ENCODE measurements around the gene TTLL5. TPM values are rescaled to one million over a fixed set of nuclear protein-coding genes. Genes with fewer than 3 reads are reported as not detected.

Gene TTLL5
- total RNA-seq, result 26.1 and 56.9 TPM in 2 replicates

DNA sequence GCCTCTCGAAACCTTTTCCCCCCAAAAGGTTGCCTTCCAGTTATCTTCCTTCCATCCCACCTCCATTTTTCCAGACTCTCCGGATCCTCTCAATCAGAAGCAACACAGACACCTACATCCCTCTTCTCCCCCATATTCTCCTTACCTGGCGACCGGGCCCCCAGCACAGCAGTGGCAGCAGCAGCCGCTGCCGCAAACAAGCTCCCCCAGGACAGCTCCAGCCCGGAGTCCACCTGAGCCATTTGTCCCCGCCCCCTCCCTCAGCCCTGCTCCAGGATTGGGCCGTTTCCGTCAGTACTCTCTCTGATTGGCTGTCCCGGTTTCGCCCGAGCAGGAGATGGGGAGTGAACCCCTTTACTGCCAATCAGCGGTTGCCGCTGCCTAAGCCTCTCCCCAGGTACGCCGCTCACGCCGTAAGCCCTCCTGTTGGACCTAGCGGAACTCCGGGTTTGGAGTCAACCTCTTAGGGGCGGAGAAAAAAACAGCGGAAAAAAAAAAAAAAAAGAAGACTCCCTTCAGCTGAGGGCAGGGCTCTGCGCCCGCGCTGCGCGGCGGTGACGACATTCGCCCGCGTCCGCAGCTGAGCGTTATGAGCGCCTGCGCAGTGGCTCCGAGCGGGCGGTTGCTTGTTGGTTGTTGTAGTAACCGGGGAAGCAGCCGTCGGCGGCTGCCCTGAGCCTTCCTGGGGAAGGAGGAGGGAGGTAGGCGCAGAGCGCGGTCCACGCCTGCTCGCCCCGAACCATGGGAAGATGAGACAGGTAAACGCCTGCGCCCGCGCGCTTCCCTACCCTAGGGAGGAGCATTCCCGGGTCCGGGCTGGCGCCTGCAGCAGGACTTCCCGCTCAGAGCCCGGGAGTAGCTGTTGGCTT is at the start of gene TTLL5, which contains the start of gene ERG28:
Gene TTLL5, plus strand, starts transcription at position 617 of the 869 bp plus-strand sequence. CDS start 1,904 bp downstream, outside the sequence.
Gene ERG28, minus strand, starts transcription at position 247 of the 869 bp plus-strand sequence. CDS start 3,374 bp downstream, outside the sequence.

GRCh38 chr14:75981426-75982265 is 320.6 kb downstream of the TTLL5 start, which contains the start of gene TGFB3:
Gene TGFB3, minus strand, starts transcription at chr14:75981995. Its CDS starts 1,102 bp downstream, at chr14:75980893.

DNA sequence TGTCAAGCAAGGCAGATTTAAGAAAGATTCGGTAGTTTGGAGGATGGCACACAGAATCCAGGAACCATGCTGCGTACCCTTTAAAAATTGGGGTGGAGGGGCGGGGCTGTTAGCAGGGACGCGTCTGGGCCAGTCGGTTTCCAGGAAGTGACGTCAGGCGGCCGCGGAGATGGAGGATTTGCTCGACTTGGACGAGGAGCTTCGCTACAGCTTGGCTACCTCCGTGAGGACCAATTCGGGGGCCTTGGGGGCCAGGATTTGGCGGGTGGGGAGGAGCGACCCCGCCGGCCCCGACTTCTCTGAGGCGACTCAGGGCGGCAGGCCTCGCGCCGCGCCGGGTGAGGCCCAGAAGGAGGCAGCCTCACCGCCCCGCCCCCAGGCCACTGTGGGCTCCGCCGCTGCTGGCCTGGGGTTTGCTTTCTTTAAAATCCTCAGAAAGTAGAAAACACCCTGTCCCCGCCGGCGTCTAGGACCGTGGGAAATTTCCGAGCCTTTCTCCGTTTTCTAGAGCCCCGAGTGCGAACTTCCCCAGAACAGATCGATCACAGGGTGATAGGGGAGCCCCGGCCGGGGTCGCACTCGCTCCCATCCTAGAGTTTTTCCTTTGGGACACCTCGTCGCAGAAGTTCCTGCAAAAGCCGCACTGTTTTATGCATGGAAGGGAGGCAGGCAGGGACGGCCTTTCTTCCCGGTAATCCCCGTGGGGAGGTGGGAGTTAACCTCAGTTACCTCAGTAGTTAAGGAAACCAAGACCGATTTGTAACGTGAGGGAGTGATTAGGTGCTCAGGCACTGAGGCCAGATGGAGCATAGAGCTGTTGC is 324.8 kb downstream of the TTLL5 start, which contains the start of gene IFT43:
Gene IFT43, plus strand, starts transcription at position 146 of the 821 bp plus-strand sequence. Its CDS starts 24 bp downstream, at position 170.

Other genes starting within 250 kb of the TTLL5 start
- 3.7 and 10.4 TPM in 2 replicates for gene JDP2, start 233.2 kb upstream of the TTLL5 start, total RNA-seq
- 0.16 and 0.50 TPM in 2 replicates for gene BATF, start 138.8 kb upstream of the TTLL5 start, total RNA-seq
- gene FLVCR2, start 82.6 kb upstream of the TTLL5 start, total RNA-seq, result 1.6 and 1.9 TPM in 2 replicates
- 4.0 and 4.5 TPM in 2 replicates for gene ERG28, start 370 bp upstream of the TTLL5 start, total RNA-seq

Data from bladder microvascular endothelial cell (primary cell).